ENCODE results near the gene CD93.

CD93 gene

DNA sequence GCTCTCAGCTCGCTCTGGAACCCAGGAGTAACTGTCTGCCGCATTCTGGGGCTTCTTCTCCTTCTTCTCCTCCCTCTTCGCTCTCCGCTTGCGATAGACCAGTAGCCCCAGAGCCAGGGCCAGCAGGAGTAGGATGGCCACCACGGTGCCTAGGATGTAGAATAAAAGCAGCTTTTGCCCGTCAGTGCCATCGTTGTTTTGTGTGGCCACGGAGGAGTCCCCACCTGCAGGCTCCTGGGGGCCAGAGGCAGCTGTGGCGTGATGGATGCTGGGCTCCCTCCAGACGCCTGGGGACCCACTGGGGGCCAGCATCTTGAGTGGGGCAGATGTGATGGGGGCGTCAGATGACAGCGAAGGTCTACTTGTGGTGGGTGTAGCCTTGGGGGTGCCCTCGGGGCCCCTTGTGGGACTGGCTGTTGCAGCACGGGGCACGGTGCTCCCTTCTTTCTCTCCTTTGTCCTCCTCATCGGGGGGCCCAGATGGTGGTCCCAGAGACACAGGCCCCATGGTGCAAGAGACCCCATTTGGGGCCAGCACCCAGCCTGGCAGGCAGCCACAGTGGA is 1.8 kb downstream of the CD93 start:
- H3K27me3 ChIP-seq, result no peaks in the 10 kb centered on the region
- H3K36me3 ChIP-seq, result peaks cover 0 to 6% (median 0%) of the 10 kb centered on the region in 3 donors
- no peaks in the 10 kb centered on the region for H3K9me3 ChIP-seq
- TF ChIP-seq, protein P1, sequence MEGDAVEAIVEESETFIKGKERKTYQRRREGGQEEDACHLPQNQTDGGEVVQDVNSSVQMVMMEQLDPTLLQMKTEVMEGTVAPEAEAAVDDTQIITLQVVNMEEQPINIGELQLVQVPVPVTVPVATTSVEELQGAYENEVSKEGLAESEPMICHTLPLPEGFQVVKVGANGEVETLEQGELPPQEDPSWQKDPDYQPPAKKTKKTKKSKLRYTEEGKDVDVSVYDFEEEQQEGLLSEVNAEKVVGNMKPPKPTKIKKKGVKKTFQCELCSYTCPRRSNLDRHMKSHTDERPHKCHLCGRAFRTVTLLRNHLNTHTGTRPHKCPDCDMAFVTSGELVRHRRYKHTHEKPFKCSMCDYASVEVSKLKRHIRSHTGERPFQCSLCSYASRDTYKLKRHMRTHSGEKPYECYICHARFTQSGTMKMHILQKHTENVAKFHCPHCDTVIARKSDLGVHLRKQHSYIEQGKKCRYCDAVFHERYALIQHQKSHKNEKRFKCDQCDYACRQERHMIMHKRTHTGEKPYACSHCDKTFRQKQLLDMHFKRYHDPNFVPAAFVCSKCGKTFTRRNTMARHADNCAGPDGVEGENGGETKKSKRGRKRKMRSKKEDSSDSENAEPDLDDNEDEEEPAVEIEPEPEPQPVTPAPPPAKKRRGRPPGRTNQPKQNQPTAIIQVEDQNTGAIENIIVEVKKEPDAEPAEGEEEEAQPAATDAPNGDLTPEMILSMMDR (IDR thresholded peaks at IDR 0.05), result no peak
- peak overlapping the region; percentile 39 to 45 for H3K4me3 ChIP-seq
- peaks cover 0 to 79% (median 41%) of the 10 kb centered on the region in 4 donors for H3K4me1 ChIP-seq
- intact Hi-C loops (cut with DNase I; ENCODE audit: low total_unique reads), result no loop called here
- DNase-seq, result no peak
- H3K27ac ChIP-seq, result peak overlapping the region; percentile 89 to 97

DNA sequence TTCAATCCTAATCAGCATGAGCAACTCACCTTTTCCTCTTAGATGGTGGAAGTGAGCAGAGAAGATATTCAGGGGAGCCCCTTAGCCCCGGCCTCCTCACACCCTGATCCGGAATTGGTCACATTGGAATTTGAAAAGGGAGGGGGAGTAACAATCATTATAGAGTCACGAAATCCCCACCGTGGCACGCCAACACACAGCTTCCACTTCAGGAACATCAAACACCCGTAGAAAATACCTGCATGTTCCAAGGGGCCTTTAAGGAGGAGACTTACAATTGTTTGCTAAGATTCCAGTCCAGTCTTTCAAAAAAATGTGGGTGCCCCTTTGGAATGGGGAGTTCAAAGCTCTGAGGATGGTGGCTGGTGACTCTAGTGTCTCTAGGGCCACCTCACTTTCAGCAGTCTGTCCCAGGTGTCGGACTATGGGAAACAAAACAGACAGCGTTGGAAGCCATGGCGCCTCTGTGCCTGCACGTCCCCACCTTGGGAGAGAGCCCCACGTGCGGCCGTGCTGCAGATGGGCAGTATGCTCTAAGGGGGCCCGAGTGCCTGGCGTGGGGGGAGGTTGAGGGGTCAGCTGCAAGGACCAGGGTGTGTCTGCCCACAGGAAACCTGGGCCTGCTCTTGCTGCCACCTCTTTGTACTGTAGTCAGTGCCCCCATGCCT is 2.4 kb downstream of the CD93 start:
- no peak for DNase-seq

DNA sequence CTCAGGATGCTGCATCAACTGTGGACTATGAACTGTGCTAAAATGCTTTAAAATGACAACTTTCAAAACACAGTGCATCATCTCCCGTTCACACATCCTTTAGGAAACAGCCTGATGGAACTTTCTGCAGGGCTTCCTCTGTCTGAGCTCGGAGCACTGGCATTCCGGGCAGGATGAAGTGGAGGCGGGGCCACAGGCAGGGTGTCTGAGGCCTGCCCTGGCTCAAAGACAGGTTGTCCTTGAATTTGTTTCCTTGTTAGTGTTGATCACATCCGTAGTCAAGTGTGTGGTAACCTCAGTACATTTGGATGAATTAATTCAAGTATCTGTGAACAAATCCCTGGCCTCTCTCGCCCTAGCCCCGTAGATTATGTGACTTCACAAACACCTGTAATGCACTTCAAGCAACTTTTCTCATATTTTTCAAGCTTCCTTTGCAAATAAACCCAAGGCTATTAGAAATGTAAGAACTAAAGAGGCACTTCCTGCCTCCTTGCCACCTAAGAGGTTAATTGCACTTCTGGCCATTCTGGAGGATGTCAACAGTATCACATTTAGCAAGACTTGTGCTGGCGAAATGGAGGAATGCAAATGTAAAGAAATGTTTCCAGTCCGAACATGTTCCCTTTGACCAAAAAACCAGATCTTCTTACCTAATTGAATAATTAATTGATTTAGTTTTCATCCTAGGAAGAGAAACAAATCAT is 3.1 kb downstream of the CD93 start:
- Histone ChIP-seq H3K4me3 (peak overlapping the region; percentile 39 to 45), H3K27ac (peak overlapping the region; percentile 89 to 97), H3K36me3 (peaks cover 0 to 6% (median 0%) of the 10 kb centered on the region in 3 donors), H3K9me3 (no peaks in the 10 kb centered on the region), H3K27me3 (no peaks in the 10 kb centered on the region), H3K4me1 (peaks cover 0 to 79% (median 41%) of the 10 kb centered on the region in 4 donors)
- TF ChIP-seq, protein P1 (IDR thresholded peaks at IDR 0.05), result no peak
- DNase-seq, result no peak
- intact Hi-C loops (cut with DNase I; ENCODE audit: low total_unique reads), result no loop called here

More for the DNA sequence above, 2.4 kb downstream of the CD93 start:
- Histone ChIP-seq H3K4me1 (peaks cover 0 to 79% (median 41%) of the 10 kb centered on the region in 4 donors), H3K36me3 (peaks cover 0 to 6% (median 0%) of the 10 kb centered on the region in 3 donors), H3K27me3 (no peaks in the 10 kb centered on the region), H3K27ac (peak overlapping the region; percentile 89 to 97), H3K9me3 (no peaks in the 10 kb centered on the region), H3K4me3 (peak overlapping the region; percentile 39 to 45)
- intact Hi-C loops (cut with DNase I; ENCODE audit: low total_unique reads), result no loop called here
- TF ChIP-seq, protein P1 (IDR thresholded peaks at IDR 0.05), result no peak

DNA sequence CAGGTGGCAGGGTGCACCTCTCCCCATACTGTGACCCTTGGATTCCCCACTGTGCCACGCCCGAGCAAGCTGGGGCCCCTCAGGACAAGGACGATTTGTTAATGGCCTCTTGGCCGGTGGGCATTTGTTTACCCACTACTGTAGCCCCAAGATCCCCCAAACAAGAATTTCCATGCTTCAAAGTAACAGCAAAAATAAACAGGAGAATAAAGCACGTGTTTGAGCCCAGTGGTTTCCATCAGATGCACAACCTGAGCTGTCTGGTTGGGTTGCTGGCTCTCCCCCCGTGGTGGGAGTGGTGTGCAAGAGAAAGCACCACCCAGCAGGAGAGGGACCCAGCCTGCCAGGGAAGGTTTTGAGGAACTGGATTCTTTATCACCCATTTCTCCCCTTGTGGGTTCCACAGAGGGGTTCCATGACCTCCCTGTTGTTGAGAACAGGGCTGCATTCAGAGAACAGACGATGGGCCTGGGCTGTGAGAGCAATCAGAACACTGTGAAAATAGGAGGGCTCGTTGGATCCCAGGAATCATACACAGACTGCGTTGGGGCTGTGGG is 4.8 kb downstream of the CD93 start:
- no peaks in the 10 kb centered on the region for H3K9me3 ChIP-seq
- intact Hi-C loops (cut with DNase I; ENCODE audit: low total_unique reads), result loop anchor here (2.0 kb wide), 1 partner anchor 53 kb away; no protein-coding TSS in a partner anchor
- H3K4me1 ChIP-seq, result peaks cover 0 to 64% (median 32%) of the 10 kb centered on the region in 4 donors
- peak overlapping the region in 1 of 2 donors; percentile 97 for H3K27ac ChIP-seq
- H3K36me3 ChIP-seq, result peaks cover 0 to 6% (median 0%) of the 10 kb centered on the region in 3 donors
- no peak overlapping the region for H3K4me3 ChIP-seq
- no peaks in the 10 kb centered on the region for H3K27me3 ChIP-seq
- TF ChIP-seq, protein P1 (IDR thresholded peaks at IDR 0.05), result no peak
- no peak for DNase-seq

DNA sequence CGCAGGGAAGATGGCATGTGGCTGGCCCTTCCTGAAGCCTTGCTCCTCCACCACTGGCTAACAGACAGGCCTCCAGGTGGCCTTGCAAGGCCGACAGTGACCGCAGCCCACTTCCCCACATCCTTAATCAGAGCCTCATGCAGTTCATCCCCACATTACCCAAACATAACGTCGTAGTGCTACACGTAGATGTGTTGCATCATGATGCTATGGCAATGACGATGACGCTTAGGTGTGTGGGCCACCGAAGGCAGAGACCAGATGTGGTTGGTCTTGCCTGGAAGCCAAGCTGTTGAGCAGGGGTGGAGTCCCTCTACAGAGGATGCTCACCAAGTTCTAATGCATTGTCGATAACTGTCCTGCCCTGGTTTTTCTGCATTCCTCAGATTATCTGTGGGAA is 5.6 kb downstream of the CD93 start:
- Histone ChIP-seq H3K36me3 (peaks cover 0 to 6% (median 0%) of the 10 kb centered on the region in 3 donors), H3K9me3 (no peaks in the 10 kb centered on the region), H3K27ac (no peak overlapping the region), H3K27me3 (no peaks in the 10 kb centered on the region), H3K4me1 (peaks cover 0 to 55% (median 25%) of the 10 kb centered on the region in 4 donors), H3K4me3 (no peak overlapping the region)
- intact Hi-C loops (cut with DNase I; ENCODE audit: low total_unique reads), result loop anchor here (2.0 kb wide), 1 partner anchor 54 kb away; no protein-coding TSS in a partner anchor
- TF ChIP-seq, protein P1 (IDR thresholded peaks at IDR 0.05), result no peak
- DNase-seq, result no peak
